Cardiac muscle cell (in vitro differentiated cells and primary cell): ENCODE results near the gene PDCD2. TPM values are rescaled to one million over a fixed set of nuclear protein-coding genes. Genes with fewer than 3 reads are reported as not detected.

Source experiments
- DNase-seq, 2 donors: peaks; one replicate each; pipeline versions ENCODE4 v3.0.0 to v3.0.0-alpha.2; 2010 to 2017; ENCODE audit warnings: low read depth in 1 of 2, low spot score in 1 of 2
- H3K27ac ChIP-seq: fragments of 200-600 bp; sonication (generic); 2 replicates; pipeline ENCODE4 v1.5.1; 2016
- H3K27me3 ChIP-seq: fragments of 200-600 bp; sonication (generic); 2 replicates; pipeline ENCODE4 v1.6.0; 2016; ENCODE audit warnings: control low read depth
- H3K36me3 ChIP-seq: fragments of 200-600 bp; sonication (generic); 2 replicates; pipeline ENCODE4 v1.5.1; 2016; ENCODE audit warnings: control low read depth
- H3K4me1 ChIP-seq: fragments of 200-600 bp; sonication (generic); 2 replicates; pipeline ENCODE4 v1.8.1; 2017; ENCODE audit warnings: low read depth, mild to moderate bottlenecking, mixed run types
- H3K4me3 ChIP-seq: fragments of 200-600 bp; sonication (generic); 2 replicates; pipeline ENCODE4 v1.5.1; 2016; ENCODE audit warnings: mild to moderate bottlenecking
- H3K9me3 ChIP-seq: fragments of 200-600 bp; sonication (generic); 2 replicates; pipeline ENCODE4 v1.5.1; 2017; ENCODE audit warnings: low read depth, mild to moderate bottlenecking, control low read depth
- CTCF ChIP-seq: IDR thresholded peaks from 2 replicates; pipeline ENCODE4 v1.5.1; 2012; ENCODE audit warnings: low read depth, mild to moderate bottlenecking, low read length
- polyA plus RNA-seq: library from polyadenylated mRNA; unstranded; fragments of >200 nt; fragmentation: Nextera tagmentation; extraction: Ambion mirVana; gene quantifications from 2 replicates; pipeline ENCODE4 v1.2.1, GENCODE V29; 2016
- total RNA-seq: library from RNA; depleted of rRNA; stranded (reverse); fragments of >200 nt; gene quantifications from 2 replicates; pipeline ENCODE4 v1.2.3, GENCODE V29; 2016

PDCD2 gene
- total and polyA plus RNA-seq, 2 experiments from 2014 or later, result 75.7 to 119 TPM

- no peak overlapping the region for H3K27ac ChIP-seq
- H3K27me3 ChIP-seq, result no peaks in the 10 kb centered on the region
- H3K4me3 ChIP-seq, result no peak overlapping the region
- peaks cover 48% of the 10 kb centered on the region for H3K36me3 ChIP-seq
- H3K9me3 ChIP-seq, result no peaks in the 10 kb centered on the region
- H3K4me1 ChIP-seq, result no peaks in the 10 kb centered on the region
- DNase-seq, result peak in 1 of 2 donors; percentile 20
- peak; percentile 35 for TF ChIP-seq CTCF
These were observed 9.2 kb downstream of the PDCD2 start for GRCh38 chr6:170575250-170575649.

GRCh38 chr6:170572704-170573466, 11.6 kb downstream of the PDCD2 start:
- Histone ChIP-seq H3K9me3 (no peaks in the 10 kb centered on the region), H3K27ac (no peak overlapping the region), H3K36me3 (peaks cover 51% of the 10 kb centered on the region), H3K4me3 (no peak overlapping the region), H3K27me3 (no peaks in the 10 kb centered on the region), H3K4me1 (no peaks in the 10 kb centered on the region)
- DNase-seq, result peak in 1 of 2 donors; percentile 17
- no peak for TF ChIP-seq CTCF

- DNase-seq, result no peak
- peaks cover 56% of the 10 kb centered on the region for H3K36me3 ChIP-seq
These were observed 19.4 kb downstream of the PDCD2 start for GRCh38 chr6:170564936-170565530.

GRCh38 chr6:170561555-170561954, 22.9 kb downstream of the PDCD2 start:
- TF ChIP-seq CTCF, result no peak

More at GRCh38 chr6:170564936-170565530, 19.4 kb downstream of the PDCD2 start:
- no peak overlapping the region for H3K27ac ChIP-seq
- no peak for TF ChIP-seq CTCF
- no peaks in the 10 kb centered on the region for H3K27me3 ChIP-seq
- H3K4me3 ChIP-seq, result no peak overlapping the region
- no peaks in the 10 kb centered on the region for H3K4me1 ChIP-seq
- H3K9me3 ChIP-seq, result no peaks in the 10 kb centered on the region

GRCh38 chr6:170555305-170555704, 29.1 kb downstream of the PDCD2 start:
- no peak overlapping the region for H3K27ac ChIP-seq
- no peak for TF ChIP-seq CTCF
- H3K36me3 ChIP-seq, result peaks cover 5% of the 10 kb centered on the region
- no peaks in the 10 kb centered on the region for H3K27me3 ChIP-seq
- no peaks in the 10 kb centered on the region for H3K9me3 ChIP-seq
- H3K4me3 ChIP-seq, result peak overlapping the region; percentile 68
- peaks cover 20% of the 10 kb centered on the region for H3K4me1 ChIP-seq
- no peak for DNase-seq

More at GRCh38 chr6:170561555-170561954, 22.9 kb downstream of the PDCD2 start:
- Histone ChIP-seq H3K4me3 (no peak overlapping the region), H3K9me3 (no peaks in the 10 kb centered on the region), H3K27me3 (no peaks in the 10 kb centered on the region), H3K27ac (no peak overlapping the region), H3K4me1 (no peaks in the 10 kb centered on the region), H3K36me3 (peaks cover 36% of the 10 kb centered on the region)
- DNase-seq, result no peak
